ENCODE results near the gene TULP1. TPM values are rescaled to one million over a fixed set of nuclear protein-coding genes. Genes with fewer than 3 reads are reported as not detected.
A peak's percentile ranks its signal among the peaks of the same experiment; 100 is the strongest.

The TULP1 gene
- not detected for total RNA-seq

GRCh38 chr6:35512740-35513139, at the start of gene TULP1:
Gene TULP1 (minus strand): TSS chr6:35512896. CDS start chr6:35512858, 38 bp downstream.
- Histone ChIP-seq H3K27ac (no peak within 1 kb of the TSS), H3K9me3 (no peaks in the 10 kb centered on the region), H3K4me3 (peak within 1 kb of the TSS in 1 of 4 donors; percentile 7), H3K4me1 (peaks cover 0 to 7% of the 10 kb centered on the region in 2 donors), H3K27me3 (peaks cover 6 to 11% (median 10%) of the 10 kb centered on the region in 3 donors), H3K36me3 (no peaks in the 10 kb centered on the region)
- in situ Hi-C loops (cut with MboI; ENCODE audit: low sequenced_read_pairs in 4 of 4) (no loop called here), intact Hi-C loops (cut with DNase I; ENCODE audit: low total_unique reads) (no loop called here)
- TF ChIP-seq CTCF (IDR thresholded peaks at IDR 0.05 in 4 of 5, conservative IDR thresholded peaks at IDR 0.05 in 1 of 5), result no peak
- no peak for TF ChIP-seq POLR2A (IDR thresholded peaks at IDR 0.05)
- DNase-seq (no peak), ATAC-seq (no peak)

- H3K9me3 ChIP-seq, result no peaks in the 10 kb centered on the region
- no peaks in the 10 kb centered on the region for H3K36me3 ChIP-seq
- in situ Hi-C loops (cut with MboI; ENCODE audit: low sequenced_read_pairs in 4 of 4) (no loop called here), intact Hi-C loops (cut with DNase I; ENCODE audit: low total_unique reads) (no loop called here)
- H3K4me3 ChIP-seq, result no peak overlapping the region
- no peaks in the 10 kb centered on the region for H3K27me3 ChIP-seq
- ATAC-seq, result peak; percentile 5 to 8
- peak in 1 of 2 donors; percentile 70 for DNase-seq
- peak overlapping the region in 1 of 4 donors; percentile 16 for H3K27ac ChIP-seq
- TF ChIP-seq CTCF (IDR thresholded peaks at IDR 0.05 in 4 of 5, conservative IDR thresholded peaks at IDR 0.05 in 1 of 5), result no peak
- no peak for TF ChIP-seq POLR2A (IDR thresholded peaks at IDR 0.05)
- no peaks in the 10 kb centered on the region for H3K4me1 ChIP-seq
Observed at GRCh38 chr6:35562060-35562459, 49.4 kb upstream of the TULP1 start.

GRCh38 chr6:35561113-35561512, 48.4 kb upstream of the TULP1 start:
- Histone ChIP-seq H3K27me3 (no peaks in the 10 kb centered on the region), H3K27ac (no peak overlapping the region), H3K36me3 (no peaks in the 10 kb centered on the region), H3K4me1 (no peaks in the 10 kb centered on the region), H3K9me3 (no peaks in the 10 kb centered on the region), H3K4me3 (no peak overlapping the region)
- intact Hi-C loops (cut with DNase I; ENCODE audit: low total_unique reads) (no loop called here), in situ Hi-C loops (cut with MboI; ENCODE audit: low sequenced_read_pairs in 4 of 4) (no loop called here)
- DNase-seq, result no peak
- TF ChIP-seq CTCF (IDR thresholded peaks at IDR 0.05 in 4 of 5, conservative IDR thresholded peaks at IDR 0.05 in 1 of 5) (no peak), POLR2A (IDR thresholded peaks at IDR 0.05) (no peak)
- no peak for ATAC-seq

- intact Hi-C loops (cut with DNase I; ENCODE audit: low total_unique reads), result no loop called here
- in situ Hi-C loops (cut with MboI; ENCODE audit: low sequenced_read_pairs in 4 of 4), result no loop called here
- H3K4me1 ChIP-seq, result no peaks in the 10 kb centered on the region
- no peak for TF ChIP-seq POLR2A (IDR thresholded peaks at IDR 0.05)
- H3K9me3 ChIP-seq, result no peaks in the 10 kb centered on the region
- H3K4me3 ChIP-seq, result no peak overlapping the region
- DNase-seq (peak in 1 of 2 donors; percentile 42), ATAC-seq (no peak)
- H3K36me3 ChIP-seq, result no peaks in the 10 kb centered on the region
- H3K27ac ChIP-seq, result no peak overlapping the region
- H3K27me3 ChIP-seq, result no peaks in the 10 kb centered on the region
Observed at GRCh38 chr6:35558571-35558970, 45.9 kb upstream of the TULP1 start.

GRCh38 chr6:35557239-35557638, 44.5 kb upstream of the TULP1 start:
- H3K4me1 ChIP-seq, result no peaks in the 10 kb centered on the region
- ATAC-seq (peak; percentile 8 to 14), DNase-seq (peak in 1 of 2 donors; percentile 63)
- no peaks in the 10 kb centered on the region for H3K9me3 ChIP-seq
- H3K27ac ChIP-seq, result no peak overlapping the region
- no peaks in the 10 kb centered on the region for H3K36me3 ChIP-seq
- TF ChIP-seq CTCF (IDR thresholded peaks at IDR 0.05 in 4 of 5, conservative IDR thresholded peaks at IDR 0.05 in 1 of 5) (no peak), POLR2A (IDR thresholded peaks at IDR 0.05) (no peak)
- in situ Hi-C loops (cut with MboI; ENCODE audit: low sequenced_read_pairs in 4 of 4) (no loop called here), intact Hi-C loops (cut with DNase I; ENCODE audit: low total_unique reads) (no loop called here)
- no peaks in the 10 kb centered on the region for H3K27me3 ChIP-seq
- no peak overlapping the region for H3K4me3 ChIP-seq

All from gastrocnemius medialis (tissue), 4 donors.